HEK293 (cell line): Measurements from ENCODE around the gene LAMTOR1.

Source experiments
- CTCF ChIA-PET: fragments of 350-600 bp; formaldehyde crosslinking; extraction: SDS; loops from one replicate; lab custom pipeline; 2021; ENCODE audit warnings: antibody characterized with exemption; lab: Yijun Ruan, JAX
- POLR2A ChIA-PET: fragments of 300-600 bp; formaldehyde crosslinking; extraction: SDS; loops from one replicate; lab custom pipeline; 2020; ENCODE audit warnings: antibody characterized with exemption, inconsistent platforms; lab: Yijun Ruan, JAX
- H3K27ac ChIP-seq: fragments of 200-500 bp; sonication (Bioruptor generic); 2 replicates; pipeline ENCODE4 v1.5.1; 2014; ENCODE audit warnings: low read depth, low read length, control low read depth, inconsistent platforms; ENCODE audit errors: extremely low read depth
- H3K36me3 ChIP-seq, 2 experiments: fragments of 200-500 bp in 1 of 2; sonication (Bioruptor generic) in 1 of 2; 1 replicate in 1 of 2; 2 replicates in 1 of 2; pipeline ENCODE4 v1.5.1; 2014 to 2017; ENCODE audit warnings: inconsistent platforms in 2 of 2, low read length in 2 of 2; ENCODE audit not compliant: control insufficient read depth in 2 of 2, insufficient read depth in 1 of 2
- H3K4me1 ChIP-seq: fragments of 200-500 bp; sonication (Bioruptor generic); 2 replicates; pipeline ENCODE4 v1.5.1; 2014; ENCODE audit warnings: mild to moderate bottlenecking, low read length, inconsistent platforms; ENCODE audit not compliant: control insufficient read depth, insufficient read depth
- H3K4me3 ChIP-seq: 2 replicates; pipeline ENCODE4 v1.5.1; 2011; ENCODE audit warnings: low read depth, mild to moderate bottlenecking, control low read depth, low read length, moderate library complexity
- H3K9me3 ChIP-seq: fragments of 200-500 bp; sonication (Bioruptor generic); 2 replicates; pipeline ENCODE4 v1.5.1; 2014; ENCODE audit warnings: low read depth, low read length, inconsistent platforms; ENCODE audit not compliant: control insufficient read depth, insufficient read depth
- HOXC10 ChIP-seq: sonication (generic); formaldehyde crosslinking; IDR thresholded peaks from 2 replicates; pipeline ENCODE4 v1.8.1; 2023; ENCODE audit warnings: mild to moderate bottlenecking, missing genetic modification reagents
- HOXD13 ChIP-seq: sonication (generic); formaldehyde crosslinking; IDR thresholded peaks from 2 replicates; pipeline ENCODE4 v1.8.0; 2022; ENCODE audit warnings: missing genetic modification reagents, borderline replicate concordance
- KLF1 ChIP-seq: fragments of 450-650 bp; formaldehyde crosslinking; IDR thresholded peaks from 2 replicates; pipeline ENCODE4 v1.5.1; 2016; ENCODE audit warnings: missing biosample characterization, missing genetic modification characterization
- KLF17 ChIP-seq: fragments of 450-650 bp; formaldehyde crosslinking; IDR thresholded peaks from 2 replicates; pipeline ENCODE4 v1.5.1; 2016; ENCODE audit warnings: missing biosample characterization, missing genetic modification characterization
- MZF1 ChIP-seq: fragments of 450-650 bp; formaldehyde crosslinking; IDR thresholded peaks from 2 replicates; pipeline ENCODE4 v1.5.1; 2017; ENCODE audit warnings: missing biosample characterization, missing genetic modification characterization, borderline replicate concordance
- SALL2 ChIP-seq: fragments of 450-650 bp; formaldehyde crosslinking; IDR thresholded peaks from 2 replicates; pipeline ENCODE4 v1.5.0; 2017; ENCODE audit warnings: missing biosample characterization, mild to moderate bottlenecking, missing genetic modification characterization, borderline replicate concordance
- SETDB1 ChIP-seq: IDR thresholded peaks from one replicate; pipeline ENCODE4 v1.6.1; 2017; ENCODE audit warnings: mild to moderate bottlenecking, low read length, moderate library complexity, mixed read lengths; ENCODE audit not compliant: insufficient read length
- TRIM28 ChIP-seq: IDR thresholded peaks from 2 replicates; pipeline ENCODE4 v1.6.1; 2011; ENCODE audit warnings: low read length, control low read depth, borderline replicate concordance
- ZBTB7A ChIP-seq: fragments of 450-650 bp; formaldehyde crosslinking; IDR thresholded peaks from 2 replicates; pipeline ENCODE4 v1.5.1; 2016; ENCODE audit warnings: low read depth, missing biosample characterization, missing genetic modification characterization
- ZNF175 ChIP-seq: fragments of 450-650 bp; formaldehyde crosslinking; IDR thresholded peaks from 2 replicates; pipeline ENCODE4 v1.5.1; 2016; ENCODE audit warnings: missing biosample characterization, missing genetic modification characterization
- ZNF394 ChIP-seq: fragments of 450-650 bp; formaldehyde crosslinking; IDR thresholded peaks from 2 replicates; pipeline ENCODE4 v1.5.1; 2016; ENCODE audit warnings: missing biosample characterization, missing genetic modification characterization, mild to moderate bottlenecking, moderate library complexity, borderline replicate concordance
- ZNF398 ChIP-seq: fragments of 450-650 bp; formaldehyde crosslinking; IDR thresholded peaks from 2 replicates; pipeline ENCODE4 v1.5.1; 2017; ENCODE audit warnings: missing biosample characterization, missing genetic modification characterization
- ZNF426 ChIP-seq: fragments of 450-650 bp; formaldehyde crosslinking; IDR thresholded peaks from 2 replicates; pipeline ENCODE4 v1.5.1; 2017; ENCODE audit warnings: missing biosample characterization, missing genetic modification characterization, mild to moderate bottlenecking, inconsistent platforms, moderate library complexity
- ZNF488 ChIP-seq: fragments of 450-650 bp; formaldehyde crosslinking; IDR thresholded peaks from 2 replicates; pipeline ENCODE4 v1.5.1; 2016; ENCODE audit warnings: missing biosample characterization, missing genetic modification characterization
- ZNF555 ChIP-seq: fragments of 450-650 bp; formaldehyde crosslinking; conservative IDR thresholded peaks from 2 replicates; pipeline ENCODE4 v1.5.1; 2017; ENCODE audit warnings: missing biosample characterization, mild to moderate bottlenecking, missing genetic modification characterization, inconsistent platforms
- ZNF621 ChIP-seq: fragments of 450-650 bp; formaldehyde crosslinking; IDR thresholded peaks from 2 replicates; pipeline ENCODE4 v1.5.1; 2017; ENCODE audit warnings: missing biosample characterization, missing genetic modification characterization
- ZNF777 ChIP-seq: fragments of 450-650 bp; formaldehyde crosslinking; IDR thresholded peaks from 2 replicates; pipeline ENCODE4 v1.5.1; 2017; ENCODE audit warnings: missing biosample characterization, missing genetic modification characterization, borderline replicate concordance
- ZNF843 ChIP-seq: fragments of 450-650 bp; formaldehyde crosslinking; IDR thresholded peaks from 2 replicates; pipeline ENCODE4 v1.5.1; 2016; ENCODE audit warnings: missing biosample characterization, missing genetic modification characterization
- TF ChIP-seq, protein P1 (sequence below): fragments of 450-650 bp; formaldehyde crosslinking; conservative IDR thresholded peaks from 2 replicates; pipeline ENCODE4 v1.5.1; 2016; ENCODE audit warnings: low read depth, missing biosample characterization, missing genetic modification characterization
- TF ChIP-seq, protein P2 (sequence below): fragments of 450-650 bp; formaldehyde crosslinking; IDR thresholded peaks from 2 replicates; pipeline ENCODE4 v1.5.1; 2016; ENCODE audit warnings: missing biosample characterization, missing genetic modification characterization, low read depth
- TF ChIP-seq, protein P3 (sequence below): fragments of 450-650 bp; formaldehyde crosslinking; IDR thresholded peaks from 2 replicates; pipeline ENCODE4 v1.5.1; 2016; ENCODE audit warnings: missing biosample characterization, missing genetic modification characterization

Gene LAMTOR1

DNA sequence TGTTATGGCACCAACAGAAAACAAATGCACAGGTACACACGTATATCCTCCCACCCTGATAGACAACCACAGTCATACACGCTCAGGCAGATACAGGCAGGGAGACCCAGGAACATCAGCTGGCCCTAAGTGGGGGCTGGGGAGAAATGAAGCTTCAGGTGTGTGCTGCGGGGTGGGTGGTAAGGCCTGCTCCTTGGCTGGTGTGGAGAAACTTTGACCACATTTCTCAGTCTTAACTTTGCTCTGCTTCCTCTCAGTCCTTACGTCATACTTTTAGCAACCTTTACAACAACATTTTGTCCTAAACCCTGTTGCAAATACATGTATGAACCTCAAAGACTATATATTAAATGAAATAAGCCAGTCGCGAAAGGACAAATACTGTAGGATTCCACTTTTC, 16.1 kb upstream of the LAMTOR1 start:
- H3K27ac ChIP-seq, result no peak overlapping the region
- H3K4me3 ChIP-seq, result no peak overlapping the region
- H3K9me3 ChIP-seq, result no peaks in the 10 kb centered on the region
- H3K4me1 ChIP-seq, result no peaks in the 10 kb centered on the region
- TF ChIP-seq, protein P1, sequence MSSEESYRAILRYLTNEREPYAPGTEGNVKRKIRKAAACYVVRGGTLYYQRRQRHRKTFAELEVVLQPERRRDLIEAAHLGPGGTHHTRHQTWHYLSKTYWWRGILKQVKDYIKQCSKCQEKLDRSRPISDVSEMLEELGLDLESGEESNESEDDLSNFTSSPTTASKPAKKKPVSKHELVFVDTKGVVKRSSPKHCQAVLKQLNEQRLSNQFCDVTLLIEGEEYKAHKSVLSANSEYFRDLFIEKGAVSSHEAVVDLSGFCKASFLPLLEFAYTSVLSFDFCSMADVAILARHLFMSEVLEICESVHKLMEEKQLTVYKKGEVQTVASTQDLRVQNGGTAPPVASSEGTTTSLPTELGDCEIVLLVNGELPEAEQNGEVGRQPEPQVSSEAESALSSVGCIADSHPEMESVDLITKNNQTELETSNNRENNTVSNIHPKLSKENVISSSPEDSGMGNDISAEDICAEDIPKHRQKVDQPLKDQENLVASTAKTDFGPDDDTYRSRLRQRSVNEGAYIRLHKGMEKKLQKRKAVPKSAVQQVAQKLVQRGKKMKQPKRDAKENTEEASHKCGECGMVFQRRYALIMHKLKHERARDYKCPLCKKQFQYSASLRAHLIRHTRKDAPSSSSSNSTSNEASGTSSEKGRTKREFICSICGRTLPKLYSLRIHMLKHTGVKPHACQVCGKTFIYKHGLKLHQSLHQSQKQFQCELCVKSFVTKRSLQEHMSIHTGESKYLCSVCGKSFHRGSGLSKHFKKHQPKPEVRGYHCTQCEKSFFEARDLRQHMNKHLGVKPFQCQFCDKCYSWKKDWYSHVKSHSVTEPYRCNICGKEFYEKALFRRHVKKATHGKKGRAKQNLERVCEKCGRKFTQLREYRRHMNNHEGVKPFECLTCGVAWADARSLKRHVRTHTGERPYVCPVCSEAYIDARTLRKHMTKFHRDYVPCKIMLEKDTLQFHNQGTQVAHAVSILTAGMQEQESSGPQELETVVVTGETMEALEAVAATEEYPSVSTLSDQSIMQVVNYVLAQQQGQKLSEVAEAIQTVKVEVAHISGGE (tag by site-specific recombination), result no peak
- no peak for TF ChIP-seq HOXC10
- TF ChIP-seq ZNF394, result no peak
- no peak for TF ChIP-seq KLF1 (tag by site-specific recombination)
- TF ChIP-seq, protein P2, sequence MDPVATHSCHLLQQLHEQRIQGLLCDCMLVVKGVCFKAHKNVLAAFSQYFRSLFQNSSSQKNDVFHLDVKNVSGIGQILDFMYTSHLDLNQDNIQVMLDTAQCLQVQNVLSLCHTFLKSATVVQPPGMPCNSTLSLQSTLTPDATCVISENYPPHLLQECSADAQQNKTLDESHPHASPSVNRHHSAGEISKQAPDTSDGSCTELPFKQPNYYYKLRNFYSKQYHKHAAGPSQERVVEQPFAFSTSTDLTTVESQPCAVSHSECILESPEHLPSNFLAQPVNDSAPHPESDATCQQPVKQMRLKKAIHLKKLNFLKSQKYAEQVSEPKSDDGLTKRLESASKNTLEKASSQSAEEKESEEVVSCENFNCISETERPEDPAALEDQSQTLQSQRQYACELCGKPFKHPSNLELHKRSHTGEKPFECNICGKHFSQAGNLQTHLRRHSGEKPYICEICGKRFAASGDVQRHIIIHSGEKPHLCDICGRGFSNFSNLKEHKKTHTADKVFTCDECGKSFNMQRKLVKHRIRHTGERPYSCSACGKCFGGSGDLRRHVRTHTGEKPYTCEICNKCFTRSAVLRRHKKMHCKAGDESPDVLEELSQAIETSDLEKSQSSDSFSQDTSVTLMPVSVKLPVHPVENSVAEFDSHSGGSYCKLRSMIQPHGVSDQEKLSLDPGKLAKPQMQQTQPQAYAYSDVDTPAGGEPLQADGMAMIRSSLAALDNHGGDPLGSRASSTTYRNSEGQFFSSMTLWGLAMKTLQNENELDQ (tag by site-specific recombination), result no peak
- no peak for TF ChIP-seq TRIM28
- no peak for TF ChIP-seq HOXD13
- no peak for TF ChIP-seq ZNF488 (tag by site-specific recombination)
- no peak for TF ChIP-seq ZNF843 (tag by site-specific recombination)
- TF ChIP-seq ZNF426 (tag by site-specific recombination), result no peak
- TF ChIP-seq, protein P3, sequence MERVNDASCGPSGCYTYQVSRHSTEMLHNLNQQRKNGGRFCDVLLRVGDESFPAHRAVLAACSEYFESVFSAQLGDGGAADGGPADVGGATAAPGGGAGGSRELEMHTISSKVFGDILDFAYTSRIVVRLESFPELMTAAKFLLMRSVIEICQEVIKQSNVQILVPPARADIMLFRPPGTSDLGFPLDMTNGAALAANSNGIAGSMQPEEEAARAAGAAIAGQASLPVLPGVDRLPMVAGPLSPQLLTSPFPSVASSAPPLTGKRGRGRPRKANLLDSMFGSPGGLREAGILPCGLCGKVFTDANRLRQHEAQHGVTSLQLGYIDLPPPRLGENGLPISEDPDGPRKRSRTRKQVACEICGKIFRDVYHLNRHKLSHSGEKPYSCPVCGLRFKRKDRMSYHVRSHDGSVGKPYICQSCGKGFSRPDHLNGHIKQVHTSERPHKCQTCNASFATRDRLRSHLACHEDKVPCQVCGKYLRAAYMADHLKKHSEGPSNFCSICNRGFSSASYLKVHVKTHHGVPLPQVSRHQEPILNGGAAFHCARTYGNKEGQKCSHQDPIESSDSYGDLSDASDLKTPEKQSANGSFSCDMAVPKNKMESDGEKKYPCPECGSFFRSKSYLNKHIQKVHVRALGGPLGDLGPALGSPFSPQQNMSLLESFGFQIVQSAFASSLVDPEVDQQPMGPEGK (tag by site-specific recombination), result no peak
- no peak for TF ChIP-seq KLF17
- CTCF ChIA-PET, result interaction anchor here (0.8 to 1.6 kb wide), 3 partner anchors 28 to 312 kb away, joined by 3 to 5 read pairs (median 4); no protein-coding TSS in a partner anchor
- POLR2A ChIA-PET, result no interaction called here
- no peaks in the 10 kb centered on the region for H3K36me3 ChIP-seq

DNA sequence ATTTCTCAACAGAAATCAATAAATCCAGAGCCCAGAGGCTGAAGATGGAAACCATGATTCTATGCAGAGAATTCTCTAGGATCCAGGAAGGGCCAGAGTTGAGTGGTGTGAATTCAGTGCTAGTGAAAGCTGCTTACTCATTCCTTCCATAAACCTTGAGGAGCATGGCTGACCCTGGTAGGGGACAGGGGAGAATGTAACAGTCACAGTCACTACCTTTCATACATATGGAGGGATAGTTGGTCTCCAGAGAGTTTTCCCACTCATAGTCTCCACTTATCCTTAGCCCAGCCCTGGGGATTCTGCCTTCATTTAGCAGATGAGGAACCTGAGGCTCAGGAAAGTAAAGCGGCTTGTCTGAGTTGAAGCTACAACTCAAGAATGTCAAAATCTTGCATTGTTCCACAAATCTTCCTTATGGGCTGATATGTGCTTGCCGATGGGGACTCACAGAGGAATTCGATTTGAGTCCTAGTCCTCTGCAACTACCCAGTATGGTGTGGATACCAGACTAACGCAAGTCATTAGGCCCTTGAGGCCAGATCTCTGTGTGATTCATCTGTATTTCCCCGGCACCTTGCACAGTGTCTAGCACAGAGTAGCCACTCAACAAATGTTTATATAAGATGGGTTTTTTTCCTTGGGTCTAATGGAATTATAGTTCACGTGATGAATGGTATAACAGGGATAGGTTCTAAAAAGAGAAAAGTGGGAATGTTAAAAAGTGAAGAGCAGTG, 13.1 kb upstream of the LAMTOR1 start:
- Histone ChIP-seq H3K36me3 (no peaks in the 10 kb centered on the region), H3K4me3 (no peak overlapping the region), H3K9me3 (no peaks in the 10 kb centered on the region), H3K4me1 (no peaks in the 10 kb centered on the region), H3K27ac (no peak overlapping the region)
- ChIA-PET CTCF (interaction anchor here (0.6 kb wide), 1 partner anchor 238 kb away, joined by 3 read pairs; no protein-coding TSS in a partner anchor), POLR2A (no interaction called here)
- no peak for TF ChIP-seq KLF1 (tag by site-specific recombination)
- TF ChIP-seq ZNF175 (tag by site-specific recombination), result no peak
- TF ChIP-seq ZNF621 (tag by site-specific recombination), result no peak
- TF ChIP-seq ZNF555, result no peak
- TF ChIP-seq ZNF777, result no peak
- no peak for TF ChIP-seq MZF1 (tag by site-specific recombination)
- TF ChIP-seq ZBTB7A (tag by site-specific recombination), result no peak
- no peak for TF ChIP-seq SALL2 (tag by site-specific recombination)
- no peak for TF ChIP-seq ZNF398 (tag by site-specific recombination)
- no peak for TF ChIP-seq SETDB1
